Kidney epithelial cell (primary cell): ENCODE measurements around the gene PTTG1IP. TPM values are rescaled to one million over a fixed set of nuclear protein-coding genes. Genes with fewer than 3 reads are reported as not detected.

Experiments
- DNase-seq: peaks from one replicate; pipeline ENCODE4 v3.0.0-alpha.2; 2010; ENCODE audit warnings: low read depth
- H3K27me3 ChIP-seq: 2 replicates; pipeline ENCODE4 v1.6.0; 2011; ENCODE audit warnings: low read length; ENCODE audit not compliant: control insufficient read depth, insufficient read depth
- H3K36me3 ChIP-seq: 2 replicates; pipeline ENCODE4 v1.5.1; 2011; ENCODE audit warnings: low read length; ENCODE audit not compliant: control insufficient read depth, insufficient read depth
- H3K4me3 ChIP-seq: 2 replicates; pipeline ENCODE4 v1.5.1; 2011; ENCODE audit warnings: low read depth, mild to moderate bottlenecking, control low read depth, low read length
- total RNA-seq: library from RNA; depleted of rRNA; stranded (reverse); fragments of >200 nt; gene quantifications from 2 replicates; pipeline ENCODE4 v1.2.3, GENCODE V29; 2015
- TF ChIP-seq, protein P1 (sequence below): IDR thresholded peaks from 2 replicates; pipeline ENCODE4 v1.5.1; 2011; ENCODE audit warnings: mild to moderate bottlenecking, moderate library complexity, low read length, control low read depth, inconsistent platforms; ENCODE audit not compliant: insufficient read depth, poor library complexity, severe bottlenecking

PTTG1IP gene
- total RNA-seq, 1 donor from 2014 or later: 538 TPM

DNA sequence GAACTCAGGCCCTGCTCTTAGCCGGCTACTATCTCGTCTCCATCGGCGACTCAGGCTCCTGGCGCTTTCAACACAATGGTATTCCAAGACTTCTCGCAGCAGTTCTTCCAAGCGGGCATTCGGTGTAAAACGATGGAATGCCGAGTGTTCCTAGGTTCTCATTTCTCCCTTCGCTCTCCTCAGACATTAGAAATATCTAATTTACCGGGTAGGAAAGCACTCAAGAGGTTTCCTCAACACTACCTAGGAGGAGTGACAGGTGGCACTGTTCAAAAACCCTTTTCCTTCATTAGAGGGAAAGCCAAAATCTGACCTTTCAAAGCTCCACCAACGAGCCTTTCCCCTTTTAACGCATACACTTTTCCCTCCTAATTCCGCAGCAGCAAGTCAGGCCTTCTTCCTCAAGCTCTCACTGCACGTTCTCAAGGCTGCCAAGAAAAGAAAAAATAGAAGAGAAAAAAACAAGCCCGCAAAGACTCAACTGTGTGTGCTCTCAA is 72.5 kb downstream of the PTTG1IP start:
- DNase-seq: no peak
- Histone ChIP-seq H3K36me3 (no peaks in the 10 kb centered on the region), H3K27me3 (no peaks in the 10 kb centered on the region), H3K4me3 (peak overlapping the region; percentile 63)
- TF ChIP-seq, protein P1, sequence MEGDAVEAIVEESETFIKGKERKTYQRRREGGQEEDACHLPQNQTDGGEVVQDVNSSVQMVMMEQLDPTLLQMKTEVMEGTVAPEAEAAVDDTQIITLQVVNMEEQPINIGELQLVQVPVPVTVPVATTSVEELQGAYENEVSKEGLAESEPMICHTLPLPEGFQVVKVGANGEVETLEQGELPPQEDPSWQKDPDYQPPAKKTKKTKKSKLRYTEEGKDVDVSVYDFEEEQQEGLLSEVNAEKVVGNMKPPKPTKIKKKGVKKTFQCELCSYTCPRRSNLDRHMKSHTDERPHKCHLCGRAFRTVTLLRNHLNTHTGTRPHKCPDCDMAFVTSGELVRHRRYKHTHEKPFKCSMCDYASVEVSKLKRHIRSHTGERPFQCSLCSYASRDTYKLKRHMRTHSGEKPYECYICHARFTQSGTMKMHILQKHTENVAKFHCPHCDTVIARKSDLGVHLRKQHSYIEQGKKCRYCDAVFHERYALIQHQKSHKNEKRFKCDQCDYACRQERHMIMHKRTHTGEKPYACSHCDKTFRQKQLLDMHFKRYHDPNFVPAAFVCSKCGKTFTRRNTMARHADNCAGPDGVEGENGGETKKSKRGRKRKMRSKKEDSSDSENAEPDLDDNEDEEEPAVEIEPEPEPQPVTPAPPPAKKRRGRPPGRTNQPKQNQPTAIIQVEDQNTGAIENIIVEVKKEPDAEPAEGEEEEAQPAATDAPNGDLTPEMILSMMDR: peak; percentile 52

DNA sequence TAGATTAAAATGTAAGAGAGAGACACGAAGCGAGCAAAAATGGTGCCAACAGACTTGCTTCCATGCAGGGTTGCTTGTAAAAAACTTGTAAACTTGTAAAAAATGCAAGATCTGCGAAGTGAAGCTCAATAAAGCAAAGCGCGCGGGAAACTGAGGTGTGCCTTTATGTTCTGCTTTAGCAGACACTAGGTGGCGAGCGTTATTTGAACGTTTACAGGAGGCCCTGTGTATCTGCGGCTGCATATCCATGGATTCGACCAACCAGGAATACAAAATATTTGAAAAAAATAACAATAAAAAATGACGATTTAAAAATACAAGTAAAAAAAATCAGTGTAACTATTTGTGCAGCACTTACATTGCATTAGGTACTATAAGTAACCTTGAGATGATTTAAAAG is 73.4 kb downstream of the PTTG1IP start:
- DNase-seq: no peak
- Histone ChIP-seq H3K4me3 (no peak overlapping the region), H3K36me3 (no peaks in the 10 kb centered on the region), H3K27me3 (no peaks in the 10 kb centered on the region)
- TF ChIP-seq, protein P1: peak; percentile 60

DNA sequence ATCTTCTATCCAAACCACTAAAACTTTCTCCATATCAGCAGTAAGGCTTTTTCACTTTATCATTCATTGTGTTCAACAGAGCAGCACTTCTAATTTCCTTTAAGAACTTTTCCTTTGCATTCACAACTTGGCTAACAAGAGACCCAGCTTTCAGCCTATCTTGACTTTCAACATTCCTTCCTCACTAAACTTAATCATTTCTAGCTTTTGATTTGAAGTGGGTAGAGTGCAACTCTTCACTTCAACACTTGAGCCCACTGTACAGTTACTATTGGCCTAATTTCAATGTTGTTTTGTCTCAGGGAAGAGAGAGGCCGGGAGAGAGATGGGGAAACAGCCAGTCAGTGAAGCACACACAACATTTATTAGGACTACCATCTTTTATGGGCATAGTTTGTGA is 73.8 kb downstream of the PTTG1IP start:
- Histone ChIP-seq H3K36me3 (no peaks in the 10 kb centered on the region), H3K27me3 (no peaks in the 10 kb centered on the region), H3K4me3 (no peak overlapping the region)
- DNase-seq: no peak
- TF ChIP-seq, protein P1: no peak

Other genes starting within 250 kb of the PTTG1IP start
- gene KRTAP10-9, start 246.6 kb downstream of the PTTG1IP start, total RNA-seq: not detected in 2 replicates
- not detected in 2 replicates for gene KRTAP10-10, start 236.3 kb downstream of the PTTG1IP start, total RNA-seq
- gene KRTAP10-11, start 227.3 kb downstream of the PTTG1IP start, total RNA-seq: not detected in 2 replicates
- not detected in 2 replicates for gene KRTAP12-4, start 219.0 kb downstream of the PTTG1IP start, total RNA-seq
- gene KRTAP12-3, start 215.8 kb downstream of the PTTG1IP start, total RNA-seq: not detected in 2 replicates
- not detected in 2 replicates for gene KRTAP12-2, start 206.8 kb downstream of the PTTG1IP start, total RNA-seq
- gene KRTAP12-1, start 191.5 kb downstream of the PTTG1IP start, total RNA-seq: not detected in 2 replicates
- gene KRTAP10-12, start 176.5 kb downstream of the PTTG1IP start, total RNA-seq: not detected in 2 replicates
- not detected in 2 replicates for gene TSPEAR, start 162.1 kb downstream of the PTTG1IP start, total RNA-seq
- 39.5 and 40.6 TPM in 2 replicates for gene UBE2G2, start 71.9 kb downstream of the PTTG1IP start, total RNA-seq
- gene SUMO3, start 55.6 kb downstream of the PTTG1IP start, total RNA-seq: 60.9 and 61.7 TPM in 2 replicates
- 6.9 and 9.1 TPM in 2 replicates for gene ITGB2, start 47.2 kb upstream of the PTTG1IP start, total RNA-seq
- gene SLX9, start 66.3 kb upstream of the PTTG1IP start, total RNA-seq: 25.7 and 38.6 TPM in 2 replicates
- gene ADARB1, start 200.9 kb upstream of the PTTG1IP start, total RNA-seq: 3.3 and 6.9 TPM in 2 replicates